K562 (cell line): ENCODE measurements around the gene CS. TPM values are rescaled to one million over a fixed set of nuclear protein-coding genes. Genes with fewer than 3 reads are reported as not detected.

Experiments used
- BRF1 ChIP-seq: IDR thresholded peaks from 3 replicates; pipeline ENCODE4 v1.6.1; 2011; ENCODE audit warnings: borderline replicate concordance, mild to moderate bottlenecking; ENCODE audit not compliant: insufficient read length; ENCODE audit errors: extremely low read depth
- CREBBP ChIP-seq: IDR thresholded peaks from one replicate; pipeline ENCODE4 v1.6.1; 2012; ENCODE audit warnings: low read depth, mild to moderate bottlenecking, control low read depth, inconsistent platforms, low read length
- DPF2 ChIP-seq: fragments of 450-650 bp; IDR thresholded peaks from 2 replicates; pipeline ENCODE4 v1.6.1; 2016
- E2F8 ChIP-seq: fragments of 450-650 bp; IDR thresholded peaks from 2 replicates; pipeline ENCODE4 v1.7.1; 2018; ENCODE audit warnings: mild to moderate bottlenecking, low read depth; ENCODE audit not compliant: partially characterized antibody
- ETS2 ChIP-seq: IDR thresholded peaks from 2 replicates; pipeline ENCODE4 v1.6.1; 2016; ENCODE audit warnings: borderline replicate concordance, missing genetic modification characterization, mild to moderate bottlenecking, moderate library complexity, missing compliant biosample characterization; ENCODE audit not compliant: poor library complexity, severe bottlenecking
- FOXM1 ChIP-seq, 2 experiments: fragments of 450-650 bp in 1 of 2; sonication (generic) in 1 of 2; formaldehyde crosslinking in 1 of 2; IDR thresholded peaks; 2 replicates each; pipeline versions ENCODE4 v1.6.1 to v1.9.0; 2017 to 2022; ENCODE audit warnings: low read depth in 2 of 2, mild to moderate bottlenecking in 2 of 2, missing genetic modification reagents in 1 of 2, moderate library complexity in 1 of 2
- HINFP ChIP-seq: fragments of 450-650 bp; conservative IDR thresholded peaks from 2 replicates; pipeline ENCODE4 v1.6.1; 2016; ENCODE audit warnings: missing genetic modification characterization, low read depth, mild to moderate bottlenecking, control low read depth, missing compliant biosample characterization
- HLTF ChIP-seq: fragments of 450-650 bp; IDR thresholded peaks from 2 replicates; pipeline ENCODE4 v1.6.1; 2016
- MCM5 ChIP-seq: fragments of 450-650 bp; IDR thresholded peaks from 2 replicates; pipeline ENCODE4 v1.6.1; 2016; ENCODE audit warnings: low read depth
- NR4A1 ChIP-seq, 2 experiments: fragments of 250-450 bp in 1 of 2; fragments of 450-650 bp in 1 of 2; sonication (Bioruptor Pico) in 1 of 2; IDR thresholded peaks; 2 replicates each; pipeline versions ENCODE4 v1.4.0 to v1.6.1; 2016 to 2020; ENCODE audit warnings: mild to moderate bottlenecking in 2 of 2, missing compliant biosample characterization in 1 of 2, missing genetic modification characterization in 1 of 2, moderate library complexity in 1 of 2
- RBM34 ChIP-seq: fragments of 200-400 bp; formaldehyde crosslinking; IDR thresholded peaks from 2 replicates; pipeline ENCODE4 v1.6.1; 2018; ENCODE audit warnings: low read length, borderline replicate concordance; ENCODE audit not compliant: insufficient read depth
- RFX5 ChIP-seq: IDR thresholded peaks from 2 replicates; pipeline ENCODE4 v1.6.1; 2011; ENCODE audit warnings: low read depth, mild to moderate bottlenecking, improper control_type of control experiment, low read length
- TRIM25 ChIP-seq: fragments of 450-650 bp; IDR thresholded peaks from 2 replicates; pipeline ENCODE4 v1.7.0; 2016; ENCODE audit warnings: borderline replicate concordance
- ZBTB34 ChIP-seq: fragments of 250-450 bp; sonication (Bioruptor Pico); IDR thresholded peaks from 2 replicates; pipeline ENCODE4 v1.8.0; 2021; ENCODE audit warnings: mild to moderate bottlenecking, moderate library complexity
- ZKSCAN1 ChIP-seq: fragments of 150-350 bp; IDR thresholded peaks from 2 replicates; pipeline ENCODE4 v1.6.1; 2016; ENCODE audit warnings: low read depth, low read length
- ZNF398 ChIP-seq: fragments of 250-450 bp; sonication (Bioruptor Pico); IDR thresholded peaks from 2 replicates; pipeline ENCODE4 v1.8.0; 2021; ENCODE audit warnings: moderate library complexity, mild to moderate bottlenecking, inconsistent platforms
- polyA plus RNA-seq, 8 experiments: library from polyadenylated mRNA; depleted of rRNA in 4 of 8; stranded (reverse) in 5 of 8; unstranded in 3 of 8; fragments of >200 nt; fragmentation: Nextera tagmentation in 2 of 8; fragmentation: Illumina TruSeq in 1 of 8; extraction: Ambion mirVana in 2 of 8; extraction: Trizol in 1 of 8; gene quantifications; 2 replicates each; pipeline versions ENCODE4 v1.2.1 to v1.2.3, GENCODE V29; 2011 to 2014; ENCODE audit warnings: inconsistent platforms in 1 of 8, missing spikeins in 1 of 8
- total RNA-seq, 7 experiments: library from RNA; depleted of rRNA in 6 of 7; stranded (reverse); fragments of >200 nt in 6 of 7; fragmentation: Illumina TruSeq in 2 of 7; extraction: Trizol in 2 of 7; gene quantifications; 2 replicates each; pipeline versions ENCODE4 v1.2.1 to v1.2.3, GENCODE V29; 2011 to 2021; ENCODE audit warnings: low replicate concordance in 1 of 7

CS gene
- total and polyA plus RNA-seq, 9 of the 15 experiments (the other 6 are each of a cell fraction or from before 2014, with no cell fraction given) = 99.9 to 390 (median 149) TPM

- TF ChIP-seq CREBBP (no peak), NR4A1 (CRISPR knock-in tag; IDR thresholded peaks at IDR 0.05) (no peak), NR4A1 (tag; IDR thresholded peaks at IDR 0.05) (peak; percentile 68; the same call in 1 of the 2 replicates), RFX5 (no peak), RBM34 (no peak), FOXM1 (IDR thresholded peaks at IDR 0.05; ENCODE audit: low read depth) (no peak), FOXM1 (CRISPR knock-in tag; IDR thresholded peaks at IDR 0.05; ENCODE audit: low read depth) (no peak), BRF1 (no peak), HINFP (tag) (0 out of 2 replicates have a peak, but pooled peaks have one; percentile 48), ZBTB34 (CRISPR knock-in tag) (no peak), E2F8 (no peak), TRIM25 (no peak), HLTF (no peak), MCM5 (no peak), DPF2 (no peak), ZKSCAN1 (no peak), ETS2 (tag) (no peak), ZNF398 (no peak)
These were observed 37.7 kb upstream of the CS start (continued) for GRCh38 chr12:56337753-56338251.
